K562 (cell line): ENCODE results near the gene SH3BP2.

Experiments used
- MGA ChIP-seq: fragments of 450-650 bp; IDR thresholded peaks from 2 replicates; pipeline ENCODE4 v1.6.1; 2016; ENCODE audit warnings: mild to moderate bottlenecking, moderate library complexity
- SIN3B ChIP-seq: fragments of 450-650 bp; IDR thresholded peaks from 2 replicates; pipeline ENCODE4 v1.6.1; 2017; ENCODE audit warnings: low read depth, mild to moderate bottlenecking, moderate library complexity
- ZNF140 ChIP-seq: fragments of 250-450 bp; sonication (Bioruptor Pico); IDR thresholded peaks from 2 replicates; pipeline ENCODE4 v1.8.0; 2021; ENCODE audit warnings: moderate library complexity, mild to moderate bottlenecking, inconsistent platforms
- ZZZ3 ChIP-seq: fragments of 450-650 bp; IDR thresholded peaks from 2 replicates; pipeline ENCODE4 v1.6.1; 2016; ENCODE audit warnings: antibody characterized with exemption, mild to moderate bottlenecking, moderate library complexity

GRCh38 chr4:2835978-2836377, 43.1 kb downstream of the SH3BP2 start:
- TF ChIP-seq ZNF140 (CRISPR knock-in tag) (no peak), SIN3B (no peak), ZZZ3 (no peak), MGA (no peak)
